Fibroblast of lung (primary cell): Measurements from ENCODE around the gene RASA1. TPM values are rescaled to one million over a fixed set of nuclear protein-coding genes. Genes with fewer than 3 reads are reported as not detected.

Experiments
- DNase-seq, 2 donors: peaks; one replicate each; pipeline versions ENCODE4 v3.0.0 to v3.0.0-alpha.2; 2010; ENCODE audit warnings: low read depth in 2 of 2
- H2AFZ ChIP-seq: 2 replicates; pipeline ENCODE4 v1.5.1; 2012; ENCODE audit warnings: low read length, control low read depth, inconsistent platforms
- H3K27ac ChIP-seq: 2 replicates; pipeline ENCODE4 v1.5.1; 2011; ENCODE audit warnings: low read length, control low read depth; ENCODE audit not compliant: insufficient read depth
- H3K27me3 ChIP-seq: 2 replicates; pipeline ENCODE4 v1.5.1; 2011; ENCODE audit warnings: mild to moderate bottlenecking, low read length; ENCODE audit not compliant: control insufficient read depth, insufficient read depth
- H3K36me3 ChIP-seq: 2 replicates; pipeline ENCODE4 v1.5.1; 2011; ENCODE audit warnings: low read length; ENCODE audit not compliant: control insufficient read depth, insufficient read depth
- H3K4me1 ChIP-seq: 2 replicates; pipeline ENCODE4 v1.5.1; 2011; ENCODE audit warnings: low read length; ENCODE audit not compliant: control insufficient read depth, insufficient read depth; ENCODE audit errors: extremely low read depth
- H3K4me2 ChIP-seq: 2 replicates; pipeline ENCODE4 v1.5.1; 2011; ENCODE audit warnings: low read length, control low read depth; ENCODE audit not compliant: insufficient read depth; ENCODE audit errors: extremely low read depth
- H3K4me3 ChIP-seq, 4 experiments: fragments of 200-600 bp in 1 of 4; sonication (generic) in 1 of 4; replicated peaks in 1 of 4; 2 replicates each; pipeline ENCODE4 v1.5.1; 2011 to 2016; ENCODE audit warnings: low read length in 4 of 4, low read depth in 3 of 4, mild to moderate bottlenecking in 3 of 4, control low read depth in 2 of 4, inconsistent platforms in 1 of 4, mixed read lengths in 1 of 4; ENCODE audit not compliant: insufficient read depth in 1 of 4; ENCODE audit errors: control extremely low read depth in 1 of 4
- H3K79me2 ChIP-seq: 2 replicates; pipeline ENCODE4 v1.5.1; 2012; ENCODE audit warnings: mild to moderate bottlenecking, low read length, inconsistent platforms; ENCODE audit not compliant: control insufficient read depth, insufficient read depth
- H3K9ac ChIP-seq: 2 replicates; pipeline ENCODE4 v1.5.1; 2011; ENCODE audit warnings: mild to moderate bottlenecking, low read length, control low read depth; ENCODE audit not compliant: insufficient read depth
- H3K9me3 ChIP-seq: 2 replicates; pipeline ENCODE4 v1.5.1; 2012; ENCODE audit warnings: low read depth, low read length; ENCODE audit not compliant: control insufficient read depth, insufficient read depth
- H4K20me1 ChIP-seq: 2 replicates; pipeline ENCODE4 v1.5.1; 2011; ENCODE audit warnings: low read length; ENCODE audit not compliant: control insufficient read depth, insufficient read depth; ENCODE audit errors: extremely low read depth
- CTCF ChIP-seq, 2 donors: IDR thresholded peaks in 1 of 2; conservative IDR thresholded peaks in 1 of 2; 1 replicate in 1 of 2; 2 replicates in 1 of 2; pipeline ENCODE4 v1.5.1; 2011 to 2012; ENCODE audit warnings: low read length in 2 of 2, control low read depth in 1 of 2, inconsistent platforms in 1 of 2, low read depth in 1 of 2, mild to moderate bottlenecking in 1 of 2
- EZH2 ChIP-seq: IDR thresholded peaks from 2 replicates; pipeline ENCODE4 v1.5.1; 2012; ENCODE audit warnings: low read length, control low read depth, mild to moderate bottlenecking; ENCODE audit errors: missing control alignments
- polyA plus RNA-seq, 2 donors: library from polyadenylated mRNA; depleted of rRNA in 1 of 2; stranded (reverse) in 1 of 2; unstranded in 1 of 2; fragments of >200 nt; gene quantifications; 2 replicates each; pipeline ENCODE4 v1.2.1, GENCODE V29; 2011 to 2012; ENCODE audit warnings: missing spikeins in 1 of 2
- total RNA-seq: library from RNA; depleted of rRNA; stranded (reverse); fragments of >200 nt; gene quantifications from 2 replicates; pipeline ENCODE4 v1.2.1, GENCODE V29; 2014

Gene RASA1
- total and polyA plus RNA-seq, 2 donors (not counting 1 experiment from before 2014, with no cell fraction given) = 45.8 to 66.6 TPM

GRCh38 chr5:87400305-87400899 lies 132.7 kb downstream of the RASA1 start:
- H3K9me3 ChIP-seq = no peaks in the 10 kb centered on the region
- H3K79me2 ChIP-seq = peaks cover 15% of the 10 kb centered on the region
- no peak overlapping the region for H3K9ac ChIP-seq
- H2AFZ ChIP-seq = no peak overlapping the region
- no peak overlapping the region for H3K4me3 ChIP-seq
- H3K36me3 ChIP-seq = peaks cover 8% of the 10 kb centered on the region
- peak; percentile 27 to 68 for DNase-seq
- no peak overlapping the region for H3K4me2 ChIP-seq
- no peaks in the 10 kb centered on the region for H4K20me1 ChIP-seq
- H3K4me1 ChIP-seq = peaks cover 2% of the 10 kb centered on the region
- TF ChIP-seq CTCF (conservative IDR thresholded peaks at IDR 0.05 in 1 of 2, IDR thresholded peaks at IDR 0.05 in 1 of 2; ENCODE audit: low read depth in 1 of 2, low read length in 2 of 2) (peak; percentile 26 to 53), EZH2 (no peak)
- no peak overlapping the region for H3K27ac ChIP-seq
- no peaks in the 10 kb centered on the region for H3K27me3 ChIP-seq

- no peaks in the 10 kb centered on the region for H3K4me1 ChIP-seq
- H3K79me2 ChIP-seq = peaks cover 16% of the 10 kb centered on the region
- H4K20me1 ChIP-seq = no peaks in the 10 kb centered on the region
- no peaks in the 10 kb centered on the region for H3K27me3 ChIP-seq
- no peak overlapping the region for H3K4me3 ChIP-seq
- no peak for TF ChIP-seq CTCF (conservative IDR thresholded peaks at IDR 0.05 in 1 of 2, IDR thresholded peaks at IDR 0.05 in 1 of 2; ENCODE audit: low read depth in 1 of 2, low read length in 2 of 2)
- TF ChIP-seq EZH2 = no peak
- H3K36me3 ChIP-seq = peaks cover 10% of the 10 kb centered on the region
- H3K9ac ChIP-seq = no peak overlapping the region
- no peak for DNase-seq
- no peak overlapping the region for H2AFZ ChIP-seq
- H3K4me2 ChIP-seq = no peak overlapping the region
- H3K27ac ChIP-seq = no peak overlapping the region
- no peaks in the 10 kb centered on the region for H3K9me3 ChIP-seq
These were observed 133.9 kb downstream of the RASA1 start for GRCh38 chr5:87401626-87402025.

DNA sequence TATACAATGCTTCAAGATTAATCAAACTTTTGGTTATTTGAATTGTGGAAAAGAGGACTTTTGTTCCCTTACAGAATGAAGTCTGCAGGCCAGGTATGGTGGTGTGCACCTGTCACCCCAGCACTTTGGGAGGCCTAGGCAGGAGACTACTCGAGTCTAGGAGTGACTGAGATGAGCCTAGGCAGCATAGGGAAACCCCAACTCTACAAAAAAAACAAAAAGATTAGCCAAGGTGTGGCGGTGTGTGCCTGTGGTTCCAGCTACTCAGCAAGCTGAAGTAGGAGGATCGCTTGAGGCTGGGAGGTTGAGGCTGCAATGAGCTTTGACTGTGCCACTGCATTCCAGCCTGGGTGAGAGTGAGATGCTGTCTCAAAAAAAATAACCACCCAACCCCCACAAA lies 135.7 kb downstream of the RASA1 start:
- H3K9ac ChIP-seq = no peak overlapping the region
- H3K79me2 ChIP-seq = peaks cover 16% of the 10 kb centered on the region
- no peak for TF ChIP-seq CTCF (conservative IDR thresholded peaks at IDR 0.05 in 1 of 2, IDR thresholded peaks at IDR 0.05 in 1 of 2; ENCODE audit: low read depth in 1 of 2, low read length in 2 of 2)
- TF ChIP-seq EZH2 = no peak
- H3K9me3 ChIP-seq = no peaks in the 10 kb centered on the region
- no peaks in the 10 kb centered on the region for H3K4me1 ChIP-seq
- H3K36me3 ChIP-seq = peaks cover 12% of the 10 kb centered on the region
- no peaks in the 10 kb centered on the region for H3K27me3 ChIP-seq
- no peaks in the 10 kb centered on the region for H4K20me1 ChIP-seq
- H3K4me3 ChIP-seq = no peak overlapping the region
- H3K4me2 ChIP-seq = no peak overlapping the region
- H2AFZ ChIP-seq = no peak overlapping the region
- DNase-seq = no peak
- H3K27ac ChIP-seq = no peak overlapping the region
